Measurements from ENCODE around the gene ACY1.

GRCh38 chr3:52028572-52028971, 45.2 kb downstream of the ACY1 start:
- no peak for TF ChIP-seq CTCF (IDR thresholded peaks at IDR 0.05)
- no peak for TF ChIP-seq POLR2A (IDR thresholded peaks at IDR 0.05)
